Measurements from ENCODE around the gene OSBPL3.

The OSBPL3 gene

GRCh38 chr7:24955313-24955712 is 24.7 kb downstream of the OSBPL3 start:
- DNase-seq (ENCODE audit: low spot score) = no peak

DNA sequence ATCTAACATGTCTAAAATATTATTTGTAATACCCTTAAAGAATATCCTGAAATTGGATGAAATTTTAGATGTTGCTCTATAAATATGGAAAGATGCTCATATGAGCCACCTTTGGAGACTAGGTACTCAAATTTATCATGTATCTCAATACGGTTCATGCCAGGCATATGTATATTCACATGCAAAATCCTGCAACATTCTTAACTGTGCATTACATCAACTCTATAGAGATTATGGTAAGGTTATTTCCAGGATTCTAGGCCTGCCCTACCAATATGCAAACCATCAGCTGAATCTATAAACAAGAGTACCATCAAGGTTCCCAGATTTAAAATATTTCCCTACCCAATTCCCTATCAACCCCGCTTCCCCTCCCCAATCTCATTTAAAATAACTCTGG is 27.5 kb downstream of the OSBPL3 start:
- no peak for DNase-seq (ENCODE audit: low spot score)

DNA sequence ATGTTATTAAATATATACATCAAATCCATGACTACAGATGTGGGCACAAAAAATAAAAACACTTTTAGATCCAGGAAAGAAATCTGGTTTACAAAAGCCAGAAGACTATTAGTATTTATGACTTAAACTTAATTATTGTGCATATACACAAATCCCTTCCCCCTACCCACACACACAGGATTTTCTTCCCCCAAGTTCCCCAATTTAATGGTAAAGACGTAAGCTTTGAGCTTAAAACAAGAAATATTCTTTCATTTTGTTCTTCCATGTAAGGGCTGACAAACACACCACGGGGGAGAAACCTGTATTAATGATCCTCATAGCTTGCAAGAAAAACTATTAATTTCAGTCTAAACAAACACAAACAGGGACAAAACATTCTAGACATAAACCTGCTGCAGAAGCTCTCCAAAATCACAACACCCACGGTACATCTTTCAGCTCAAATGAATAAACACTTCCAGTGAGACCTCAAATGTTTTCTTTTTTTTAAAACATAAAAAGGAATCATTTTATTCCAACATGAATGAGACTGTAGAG is 28.5 kb downstream of the OSBPL3 start:
- DNase-seq (ENCODE audit: low spot score) = no peak

DNA sequence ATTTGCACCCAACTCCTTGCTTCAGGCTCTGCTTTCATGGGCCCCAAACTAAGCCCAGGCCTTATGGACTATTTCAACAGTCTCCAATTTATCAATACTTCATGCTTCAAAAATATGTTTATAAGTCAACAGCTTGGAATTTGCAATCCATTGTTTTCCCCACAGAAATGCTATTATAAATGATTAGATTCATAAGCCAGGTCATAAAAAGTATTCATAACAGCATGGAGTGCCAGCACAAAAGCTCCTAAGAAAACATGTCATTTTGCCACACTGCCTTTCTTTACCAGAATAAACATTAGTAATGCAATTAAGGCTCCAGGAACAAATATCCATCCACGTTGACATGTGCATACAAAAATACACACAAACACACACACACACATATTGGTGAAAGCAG is 30.1 kb downstream of the OSBPL3 start:
- DNase-seq (ENCODE audit: low spot score) = no peak

- no peak for DNase-seq (ENCODE audit: low spot score)
These were observed 31.2 kb downstream of the OSBPL3 start for GRCh38 chr7:24948739-24949138.

GRCh38 chr7:24946467-24946866 is 33.5 kb downstream of the OSBPL3 start:
- DNase-seq (ENCODE audit: low spot score) = no peak

DNA sequence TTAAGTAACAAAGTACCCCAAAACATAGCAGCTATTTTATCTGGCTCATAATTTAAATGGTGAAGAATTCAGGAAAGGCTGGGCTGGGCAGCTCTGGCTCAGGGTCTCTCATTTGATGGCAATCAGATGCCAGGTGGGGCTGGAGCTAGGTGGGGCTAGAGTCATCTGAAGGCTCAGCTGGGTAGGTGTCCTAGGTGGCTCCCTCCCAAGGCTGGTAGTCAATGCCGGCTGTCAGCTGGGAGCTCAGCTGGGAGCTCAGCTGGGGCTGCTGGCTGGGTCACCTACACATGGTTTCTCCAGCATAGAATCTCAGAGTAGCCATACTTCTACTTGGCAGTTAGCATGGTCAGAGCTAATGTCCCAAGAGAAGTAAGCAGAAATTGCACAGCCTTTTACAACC is 34.1 kb downstream of the OSBPL3 start:
- DNase-seq (ENCODE audit: low spot score) = no peak

DNA sequence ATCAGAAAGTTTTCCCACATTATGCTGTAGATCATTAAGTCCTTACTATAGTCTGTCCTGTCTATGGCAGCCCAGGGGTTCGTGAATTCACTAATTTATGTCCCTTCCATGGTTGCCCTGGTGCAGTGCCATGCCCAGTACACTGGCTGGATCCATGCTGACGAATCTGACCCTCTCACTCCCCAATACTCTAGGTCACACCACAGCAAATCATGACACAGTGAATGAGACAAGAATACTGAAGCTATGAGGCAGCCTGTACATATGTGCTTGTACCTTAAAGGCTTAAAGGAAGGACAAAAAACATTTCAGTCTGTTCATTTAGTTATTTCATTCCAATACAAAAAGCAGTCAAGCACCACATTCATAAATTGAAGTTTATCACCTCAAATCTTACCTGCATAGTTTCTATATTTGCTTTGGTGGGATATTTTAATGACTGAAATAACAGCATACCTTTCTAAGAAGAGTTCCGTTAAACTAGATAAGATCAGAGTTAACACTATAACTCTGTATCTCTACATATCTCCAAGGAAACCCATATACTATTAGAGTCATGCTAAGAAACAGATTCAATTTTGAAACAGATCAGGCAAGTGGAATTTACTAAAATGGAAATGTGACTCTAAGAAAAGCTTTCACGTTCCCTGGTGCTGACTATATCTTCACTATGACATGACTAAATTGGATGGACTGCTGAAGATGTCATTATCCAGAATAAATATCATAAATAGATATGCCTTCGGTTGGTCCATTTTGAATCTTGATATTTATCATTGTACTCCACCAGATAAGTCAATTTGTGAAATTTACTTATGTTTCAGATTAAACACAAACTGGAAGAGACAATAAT is 36.7 kb downstream of the OSBPL3 start:
- no peak for DNase-seq (ENCODE audit: low spot score)

DNA sequence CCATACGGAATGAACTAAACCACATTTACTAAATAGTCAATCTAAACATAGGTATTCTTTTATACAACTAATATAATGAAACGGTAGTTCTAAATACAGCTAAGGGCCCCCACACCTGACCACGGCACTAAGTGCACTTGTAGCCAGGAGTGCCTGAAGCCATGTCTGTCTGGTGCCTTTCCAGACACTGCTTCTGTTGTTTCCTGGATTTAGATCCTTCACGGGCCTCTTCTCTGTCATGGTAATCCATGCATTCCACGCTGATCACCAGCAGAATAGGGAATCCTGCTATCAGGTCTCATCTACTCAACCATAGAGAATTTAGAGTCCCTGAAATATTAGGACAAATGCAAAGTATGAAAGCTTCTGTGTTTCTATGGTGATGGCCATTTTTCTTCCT is 37.8 kb downstream of the OSBPL3 start:
- DNase-seq (ENCODE audit: low spot score) = no peak

DNA sequence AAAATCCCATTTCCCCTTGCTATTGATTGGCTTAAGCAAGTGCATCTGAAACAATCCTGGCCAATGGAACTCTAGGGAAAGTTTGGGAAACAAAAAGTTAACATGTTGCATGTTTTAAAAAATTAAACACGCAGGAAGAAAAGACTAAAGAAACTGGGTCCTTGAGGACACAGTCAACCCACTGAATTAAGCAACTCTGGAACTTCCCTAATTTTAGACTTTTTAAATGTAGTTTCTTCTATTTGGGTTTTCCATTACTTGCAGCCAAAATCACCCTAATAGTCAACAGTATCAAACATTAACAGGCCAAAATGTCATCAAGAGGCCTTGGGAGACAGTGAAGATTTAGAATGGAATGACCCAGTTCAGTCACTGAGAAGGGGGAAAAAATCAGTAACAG is 40.6 kb downstream of the OSBPL3 start:
- no peak for DNase-seq (ENCODE audit: low spot score)

DNA sequence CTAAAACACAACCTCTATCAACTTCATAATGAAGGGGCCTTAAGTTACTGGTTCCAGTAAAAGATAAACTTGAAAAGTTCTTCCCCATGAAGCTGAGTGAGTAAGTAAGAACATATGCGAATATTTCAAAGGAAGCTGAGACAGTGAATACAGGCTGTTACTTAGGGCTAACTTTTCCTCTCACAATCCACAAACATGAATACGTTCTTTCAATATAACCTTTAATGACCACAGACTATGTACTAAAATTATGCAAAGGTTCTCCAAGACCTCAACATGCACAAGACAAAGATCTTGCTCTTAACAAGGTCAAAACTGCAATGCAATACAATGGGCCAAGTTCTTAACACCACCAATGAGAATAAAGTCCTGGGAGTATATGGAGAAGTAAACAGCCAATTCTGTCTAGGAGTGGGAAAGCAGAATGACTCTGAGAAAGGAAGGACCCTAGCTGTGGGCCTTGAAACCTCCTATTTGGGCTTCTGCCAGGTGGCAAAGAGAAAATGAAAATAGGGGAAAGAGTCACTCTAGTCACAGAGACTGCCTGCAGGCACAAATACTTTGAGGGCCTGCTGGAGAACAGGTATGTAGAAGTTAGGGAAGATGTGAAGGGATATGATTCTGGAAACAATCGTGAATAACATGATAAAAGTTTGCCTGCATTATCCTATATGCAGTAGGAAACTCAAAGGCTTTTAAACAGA is 43.7 kb downstream of the OSBPL3 start:
- DNase-seq (ENCODE audit: low spot score) = no peak

GRCh38 chr7:24933298-24933697 is 46.7 kb downstream of the OSBPL3 start:
- DNase-seq (ENCODE audit: low spot score) = no peak

- DNase-seq (ENCODE audit: low spot score) = no peak
These were observed 47.2 kb downstream of the OSBPL3 start for GRCh38 chr7:24932815-24933214.

GRCh38 chr7:24932389-24932788 is 47.6 kb downstream of the OSBPL3 start:
- no peak for DNase-seq (ENCODE audit: low spot score)

- no peak for DNase-seq (ENCODE audit: low spot score)
These were observed 48.1 kb downstream of the OSBPL3 start for GRCh38 chr7:24931844-24932243.

GRCh38 chr7:24930856-24931255 is 49.1 kb downstream of the OSBPL3 start:
- DNase-seq (ENCODE audit: low spot score) = no peak

GRCh38 chr7:24926623-24927524 is 53.1 kb downstream of the OSBPL3 start:
- DNase-seq (ENCODE audit: low spot score) = no peak

DNA sequence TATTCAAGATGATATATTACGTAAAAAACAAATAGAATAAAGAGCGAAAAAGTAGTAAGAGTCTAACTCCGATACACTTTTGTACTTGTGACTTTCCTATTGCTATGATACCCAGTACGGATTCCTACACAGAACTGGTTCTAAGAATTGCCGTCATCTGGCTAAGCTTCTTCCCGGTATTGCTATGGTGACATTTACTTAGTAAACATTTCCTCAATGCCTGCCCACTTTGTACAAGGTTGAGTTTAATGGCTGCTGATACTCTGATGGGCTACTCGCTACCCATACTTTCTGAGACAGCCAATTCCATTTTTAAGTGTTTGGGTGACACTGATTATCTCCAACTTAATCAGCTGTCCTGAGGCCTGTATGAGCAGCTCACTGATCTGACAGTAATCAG is 55.6 kb downstream of the OSBPL3 start:
- no peak for DNase-seq (ENCODE audit: low spot score)

GRCh38 chr7:24923172-24923865 is 56.7 kb downstream of the OSBPL3 start:
- no peak for DNase-seq (ENCODE audit: low spot score)

DNA sequence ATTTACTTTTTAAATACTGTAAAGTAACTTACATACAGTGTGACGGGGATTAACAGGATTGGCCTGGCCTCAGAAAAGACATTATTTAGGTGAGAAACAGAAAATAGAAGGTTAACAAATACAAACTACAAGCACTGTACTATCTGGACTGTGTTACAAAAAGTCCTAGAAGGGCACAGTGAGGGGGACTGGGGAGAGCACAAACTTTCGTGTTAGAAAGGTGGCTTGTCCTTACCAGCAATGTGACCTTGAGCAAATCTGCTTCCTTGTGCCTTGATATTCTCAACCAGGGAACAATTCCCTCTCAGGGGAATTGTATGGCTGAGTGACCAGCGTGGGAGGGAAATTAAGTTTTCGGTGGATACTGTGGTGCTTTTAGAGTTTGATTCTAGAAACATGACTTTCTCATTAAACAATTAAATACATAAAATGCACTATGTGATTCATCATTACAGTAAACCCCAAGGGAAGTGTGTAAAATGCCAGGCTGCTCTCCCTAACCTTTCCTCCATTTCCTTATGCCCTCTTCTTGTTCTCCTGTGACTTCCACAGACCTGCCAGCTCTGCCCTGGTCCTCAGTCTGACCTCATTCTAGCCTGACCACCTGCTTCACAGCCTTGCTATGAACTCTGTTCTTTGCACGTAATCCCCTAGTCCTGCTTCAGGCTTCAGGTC is 57.7 kb downstream of the OSBPL3 start:
- no peak for DNase-seq (ENCODE audit: low spot score)

DNA sequence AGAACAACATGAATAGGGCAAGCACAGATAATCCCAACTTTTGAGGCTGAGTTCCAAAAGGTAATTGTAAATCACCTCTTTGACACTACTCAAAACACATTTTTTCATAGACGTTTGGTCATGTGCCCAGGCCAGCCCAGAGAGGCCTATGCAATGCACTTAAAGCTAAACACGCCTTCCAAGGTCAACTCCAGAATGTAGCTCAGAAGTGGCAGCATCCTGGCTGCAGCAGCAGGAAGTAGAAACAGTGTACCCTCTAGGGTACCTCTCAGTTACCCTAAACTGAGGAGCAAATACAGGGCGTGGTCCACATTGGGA is 58.7 kb downstream of the OSBPL3 start:
- no peak for DNase-seq (ENCODE audit: low spot score)
